IMR-90 (cell line): ENCODE data around the gene TMEM263. TPM values are rescaled to one million over a fixed set of nuclear protein-coding genes. Genes with fewer than 3 reads are reported as not detected.

ENCODE experiments used
- ATAC-seq: fragments of 200-7000 bp; cut with Tn5 transposase; 2 replicates; pipeline ENCODE4 v1.9.1; 2020; ENCODE audit warnings: low read depth, mild to moderate bottlenecking, moderate library complexity
- BruUV-seq: library from RNA; stranded (reverse); fragments of 400-500 nt; replicated peaks from 2 replicates; lab custom pipeline; 2021; lab: Mats Ljungman, UMichigan
- CTCF ChIA-PET: fragments of 300-600 bp; formaldehyde crosslinking; extraction: SDS; loops from one replicate; lab custom pipeline; 2021; ENCODE audit warnings: antibody characterized with exemption; lab: Yijun Ruan, JAX
- POLR2A ChIA-PET: fragments of 300-600 bp; sonication (Branson Sonifier 250); formaldehyde crosslinking; loops from one replicate; lab custom pipeline; 2022; ENCODE audit warnings: antibody characterized with exemption; ENCODE audit not compliant: unreplicated experiment; lab: Charles Lee
- DNase-seq: peaks from one replicate; pipeline ENCODE4 v3.0.0; 2013
- H2AFZ ChIP-seq: replicated peaks from 2 replicates; pipeline ENCODE3; 2013; ENCODE audit warnings: low read length, mild to moderate bottlenecking; ENCODE audit not compliant: poor library complexity
- H2AK5ac ChIP-seq: 2 replicates; pipeline ENCODE4 v1.6.1; 2013; ENCODE audit warnings: low read depth, low read length, inconsistent platforms
- H2AK9ac ChIP-seq: replicated peaks from 2 replicates; pipeline ENCODE3; 2013; ENCODE audit warnings: mild to moderate bottlenecking, low read depth, low read length, moderate library complexity; ENCODE audit not compliant: poor library complexity
- H2BK120ac ChIP-seq: 2 replicates; pipeline ENCODE4 v1.6.1; 2013; ENCODE audit warnings: low read depth, low read length, inconsistent platforms
- H2BK15ac ChIP-seq: 3 replicates; pipeline ENCODE4 v1.6.1; 2013; ENCODE audit warnings: low read depth, low read length, inconsistent platforms
- H2BK20ac ChIP-seq: 2 replicates; pipeline ENCODE4 v1.6.1; 2013; ENCODE audit warnings: low read depth, mild to moderate bottlenecking, inconsistent platforms, low read length, moderate library complexity
- H2BK5ac ChIP-seq: 2 replicates; pipeline ENCODE4 v1.6.1; 2013; ENCODE audit warnings: mild to moderate bottlenecking, low read depth, low read length, inconsistent platforms; ENCODE audit not compliant: poor library complexity, severe bottlenecking
- H3K14ac ChIP-seq: replicated peaks from 2 replicates; pipeline ENCODE4 v1.6.1; 2013; ENCODE audit warnings: low read depth, low read length, inconsistent platforms
- H3K18ac ChIP-seq: 2 replicates; pipeline ENCODE4 v1.6.1; 2013; ENCODE audit warnings: low read depth, low read length, control low read depth
- H3K23ac ChIP-seq: 2 replicates; pipeline ENCODE4 v1.6.1; 2013; ENCODE audit warnings: low read depth, low read length, inconsistent platforms
- H3K27ac ChIP-seq: 2 replicates; pipeline ENCODE4 v1.5.1; 2013; ENCODE audit warnings: mild to moderate bottlenecking, control low read depth, low read length; ENCODE audit not compliant: insufficient read depth
- H3K27me3 ChIP-seq: 2 replicates; pipeline ENCODE4 v1.6.1; 2013; ENCODE audit warnings: low read length; ENCODE audit not compliant: control insufficient read depth, insufficient read depth
- H3K36me3 ChIP-seq: 2 replicates; pipeline ENCODE4 v1.6.1; 2013; ENCODE audit warnings: low read length, mixed read lengths; ENCODE audit not compliant: control insufficient read depth, insufficient read depth
- H3K4ac ChIP-seq: 2 replicates; pipeline ENCODE4 v1.6.1; 2013; ENCODE audit warnings: low read depth, low read length, inconsistent platforms
- H3K4me1 ChIP-seq: 2 replicates; pipeline ENCODE4 v1.6.1; 2013; ENCODE audit warnings: low read length, mixed read lengths; ENCODE audit not compliant: control insufficient read depth, insufficient read depth
- H3K4me2 ChIP-seq: 2 replicates; pipeline ENCODE4 v1.6.1; 2013; ENCODE audit warnings: low read depth, mild to moderate bottlenecking, control low read depth, low read length, moderate library complexity
- H3K4me3 ChIP-seq: 2 replicates; pipeline ENCODE4 v1.5.1; 2013; ENCODE audit warnings: low read depth, mild to moderate bottlenecking, control low read depth, low read length, moderate library complexity; ENCODE audit not compliant: insufficient read depth
- H3K56ac ChIP-seq: 2 replicates; pipeline ENCODE4 v1.6.1; 2013; ENCODE audit warnings: low read length, inconsistent platforms; ENCODE audit not compliant: insufficient read depth; ENCODE audit errors: extremely low read depth
- H3K79me1 ChIP-seq, 2 experiments: 2 replicates each; pipeline ENCODE4 v1.6.1; 2013; ENCODE audit warnings: low read length in 2 of 2, inconsistent platforms in 1 of 2, low read depth in 1 of 2
- H3K9ac ChIP-seq: 2 replicates; pipeline ENCODE4 v1.6.1; 2013; ENCODE audit warnings: low read depth, low read length, control low read depth
- H3K9me1 ChIP-seq: 2 replicates; pipeline ENCODE4 v1.6.1; 2013; ENCODE audit warnings: low read length, inconsistent platforms; ENCODE audit not compliant: insufficient read depth
- H3K9me3 ChIP-seq: 2 replicates; pipeline ENCODE4 v1.6.1; 2013; ENCODE audit warnings: low read length; ENCODE audit not compliant: control insufficient read depth, insufficient read depth
- H4K20me1 ChIP-seq: 2 replicates; pipeline ENCODE4 v1.6.1; 2013; ENCODE audit warnings: low read length, inconsistent platforms; ENCODE audit not compliant: insufficient read depth
- H4K5ac ChIP-seq: 2 replicates; pipeline ENCODE4 v1.6.1; 2013; ENCODE audit warnings: mild to moderate bottlenecking, low read depth, low read length, control low read depth
- H4K8ac ChIP-seq, 2 experiments: 2 replicates each; pipeline ENCODE4 v1.6.1; 2013; ENCODE audit warnings: low read depth in 2 of 2, low read length in 2 of 2, control low read depth in 1 of 2, inconsistent platforms in 1 of 2
- H4K91ac ChIP-seq: 2 replicates; pipeline ENCODE4 v1.6.1; 2013; ENCODE audit warnings: low read depth, low read length, inconsistent platforms; ENCODE audit not compliant: insufficient read depth
- BHLHE40 ChIP-seq: fragments of 150-350 bp; IDR thresholded peaks from 2 replicates; pipeline ENCODE4 v1.6.1; 2016; ENCODE audit warnings: mild to moderate bottlenecking, low read depth, low read length
- CEBPB ChIP-seq: IDR thresholded peaks from 2 replicates; pipeline ENCODE4 v1.6.1; 2012; ENCODE audit warnings: low read depth, low read length, improper control_type of control experiment
- CHD1 ChIP-seq: IDR thresholded peaks from 2 replicates; pipeline ENCODE4 v1.6.1; 2012; ENCODE audit warnings: low read depth, low read length, improper control_type of control experiment
- CTCF ChIP-seq: conservative IDR thresholded peaks from 2 replicates; pipeline ENCODE4 v1.5.1; 2012; ENCODE audit warnings: mild to moderate bottlenecking, low read depth, low read length, improper control_type of control experiment
- ELK1 ChIP-seq: fragments of 150-350 bp; IDR thresholded peaks from 2 replicates; pipeline ENCODE4 v1.6.1; 2016; ENCODE audit warnings: low read depth, mild to moderate bottlenecking, low read length, moderate library complexity, borderline replicate concordance
- FOS ChIP-seq: fragments of 150-350 bp; IDR thresholded peaks from 2 replicates; pipeline ENCODE4 v1.6.1; 2016; ENCODE audit warnings: low read depth, low read length
- MAFK ChIP-seq: IDR thresholded peaks from 2 replicates; pipeline ENCODE4 v1.6.1; 2012; ENCODE audit warnings: low read depth, low read length, improper control_type of control experiment
- MAZ ChIP-seq: IDR thresholded peaks from 2 replicates; pipeline ENCODE4 v1.6.1; 2012; ENCODE audit warnings: low read depth, mild to moderate bottlenecking, low read length, improper control_type of control experiment, moderate library complexity, borderline replicate concordance
- MXI1 ChIP-seq: IDR thresholded peaks from 2 replicates; pipeline ENCODE4 v1.6.1; 2012; ENCODE audit warnings: low read depth, mild to moderate bottlenecking, low read length, moderate library complexity, borderline replicate concordance
- NFE2L2 ChIP-seq: fragments of 150-350 bp; IDR thresholded peaks from 2 replicates; pipeline ENCODE4 v1.6.1; 2016; ENCODE audit warnings: low read depth, mild to moderate bottlenecking, low read length
- POLR2A ChIP-seq: IDR thresholded peaks from 2 replicates; pipeline ENCODE4 v1.6.1; 2012; ENCODE audit warnings: mild to moderate bottlenecking, low read depth, low read length
- RAD21 ChIP-seq: IDR thresholded peaks from 2 replicates; pipeline ENCODE4 v1.6.1; 2012; ENCODE audit warnings: low read length, improper control_type of control experiment
- RCOR1 ChIP-seq: IDR thresholded peaks from 2 replicates; pipeline ENCODE4 v1.6.1; 2012; ENCODE audit warnings: mild to moderate bottlenecking, low read length, improper control_type of control experiment; ENCODE audit not compliant: insufficient replicate concordance
- RFX5 ChIP-seq: IDR thresholded peaks from 2 replicates; pipeline ENCODE4 v1.8.0; 2012; ENCODE audit warnings: low read depth, mild to moderate bottlenecking, low read length, moderate library complexity
- SMC3 ChIP-seq: fragments of 150-350 bp; IDR thresholded peaks from 2 replicates; pipeline ENCODE4 v1.6.1; 2016; ENCODE audit warnings: low read depth, mild to moderate bottlenecking, antibody characterized with exemption, low read length, moderate library complexity
- USF2 ChIP-seq: fragments of 150-350 bp; IDR thresholded peaks from 2 replicates; pipeline ENCODE4 v1.6.1; 2017; ENCODE audit warnings: mild to moderate bottlenecking, antibody characterized with exemption, low read length, low read depth
- WGBS, 2 experiments: methylation state at CpG; one replicate each; pipeline versions ENCODE4 v1.1.5 to v1.1.7; 2013; ENCODE audit warnings: missing lambda C conversion rate in 2 of 2; ENCODE audit not compliant: insufficient read length in 1 of 2; ENCODE audit errors: extremely low coverage in 2 of 2; 5-methylcytosine and 5-hydroxymethylcytosine counted together
- dilution Hi-C: fragments of 300-500 bp; cut with HindIII; formaldehyde crosslinking; loops from one replicate; pipeline ENCODE4 v1.14.3; 2018; ENCODE audit warnings: low sequenced_read_pairs; ENCODE audit not compliant: unreplicated experiment
- in situ Hi-C: fragments of 300-500 bp; cut with MboI; formaldehyde crosslinking; loops from 3 replicates; pipeline ENCODE4 v1.14.3; 2019; ENCODE audit warnings: low sequenced_read_pairs, inconsistent platforms, mixed read lengths
- intact Hi-C: fragments of 100-400 bp; cut with micrococcal nuclease; formaldehyde crosslinking; loops from 2 replicates; pipeline ENCODE4 v1.10.0; 2022
- polyA plus RNA-seq, 3 experiments: library from polyadenylated mRNA; depleted of rRNA; stranded (reverse); fragments of >200 nt; gene quantifications; 2 replicates each; pipeline ENCODE4 v1.2.3, GENCODE V29; 2012; ENCODE audit warnings: low replicate concordance in 1 of 3
- total RNA-seq: library from RNA; depleted of rRNA; stranded (reverse); fragments of >200 nt; gene quantifications from 2 replicates; pipeline ENCODE4 v1.2.3, GENCODE V29; 2012

The TMEM263 gene
- total and polyA plus RNA-seq, 2 of the 4 experiments (the other 2 are of a cell fraction), result 47.9 to 99.7 TPM

GRCh38 chr12:106910202-106910601 lies 45.5 kb upstream of the TMEM263 start:
- no peaks in the 10 kb centered on the region for H4K20me1 ChIP-seq
- no peak overlapping the region for H3K4ac ChIP-seq
- no peak overlapping the region for H3K9ac ChIP-seq
- no peak overlapping the region for H3K56ac ChIP-seq
- no peak overlapping the region for H2AK5ac ChIP-seq
- H3K9me1 ChIP-seq, result no peaks in the 10 kb centered on the region; the same call in 1 of the 2 replicates
- ATAC-seq (no peak), DNase-seq (no peak)
- no peak overlapping the region for H2BK5ac ChIP-seq
- no peak overlapping the region for H3K23ac ChIP-seq
- no peak overlapping the region for H2BK120ac ChIP-seq
- TF ChIP-seq BHLHE40 (no peak), CEBPB (no peak), MXI1 (no peak), RCOR1 (no peak), SMC3 (no peak), RFX5 (no peak), ELK1 (no peak), USF2 (no peak), POLR2A (no peak), CHD1 (no peak), MAFK (no peak), MAZ (no peak), CTCF (no peak), RAD21 (no peak), NFE2L2 (no peak), FOS (no peak)
- H4K5ac ChIP-seq, result no peak overlapping the region
- ChIA-PET POLR2A (no interaction called here), CTCF (interaction anchor here (0.6 kb wide), 1 partner anchor 9 kb away, joined by 3 read pairs; no protein-coding TSS in a partner anchor)
- no peak overlapping the region for H2BK20ac ChIP-seq
- intact Hi-C loops (loop anchor here (10.0 kb wide), 1 partner anchor 135 kb away; the partner anchor contains the start of gene RIC8B), in situ Hi-C loops (loop anchor here (10.0 kb wide), 1 partner anchor 675 kb away; no protein-coding TSS in a partner anchor), dilution Hi-C loops (loop anchor here (25.0 kb wide), 1 partner anchor 523 kb away; no protein-coding TSS in a partner anchor)
- no peak overlapping the region for H2BK15ac ChIP-seq
- H3K27ac ChIP-seq, result no peak overlapping the region
- no peaks in the 10 kb centered on the region for H3K9me3 ChIP-seq
- no peaks in the 10 kb centered on the region for H3K36me3 ChIP-seq
- BruUV-seq, result no TSS peak
- no peak overlapping the region for H3K4me3 ChIP-seq
- H3K27me3 ChIP-seq, result peaks cover 4% of the 10 kb centered on the region; the same call in 1 of the 2 replicates
- H2AFZ ChIP-seq, result no peak overlapping the region
- WGBS, 2 experiments, result no CpG with 5 or more reads among the region's 1 CpG
- no peak overlapping the region for H4K91ac ChIP-seq
- H3K79me1 ChIP-seq, result no peaks in the 10 kb centered on the region
- H4K8ac ChIP-seq, result no peak overlapping the region
- H3K4me1 ChIP-seq, result no peaks in the 10 kb centered on the region
- H3K18ac ChIP-seq, result no peak overlapping the region
- no peak overlapping the region for H3K4me2 ChIP-seq
- no peak overlapping the region for H3K14ac ChIP-seq
- no peak overlapping the region for H2AK9ac ChIP-seq
